Ishikawa (cell line): ENCODE results near the gene TSN.

ENCODE experiments used
- EP300 ChIP-seq: IDR thresholded peaks from 2 replicates; pipeline ENCODE4 v1.6.1; 2012; ENCODE audit warnings: borderline replicate concordance
- TAF1 ChIP-seq: IDR thresholded peaks from 2 replicates; pipeline ENCODE4 v1.6.1; 2012; ENCODE audit warnings: low read depth, mild to moderate bottlenecking

DNA sequence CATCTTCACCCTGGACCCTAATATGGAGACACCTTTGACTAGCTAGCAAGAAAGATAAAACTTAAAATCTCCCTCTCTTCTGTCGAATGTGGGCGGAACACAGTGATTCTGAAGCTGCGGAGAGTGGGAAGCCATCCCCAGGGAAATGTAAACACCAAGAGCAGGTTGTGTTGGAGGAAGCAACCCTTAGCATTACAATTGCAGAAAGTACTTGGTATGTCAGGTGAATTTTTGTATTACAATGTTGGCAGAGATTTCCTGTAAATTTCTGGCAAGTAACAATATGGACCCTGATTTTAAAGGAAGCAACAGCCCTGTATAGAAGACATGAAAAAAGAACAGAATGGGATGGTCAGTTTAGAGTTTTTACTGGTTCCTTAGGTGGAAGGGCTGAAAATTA, 35.8 kb downstream of the TSN start:
- TF ChIP-seq TAF1 (no peak), EP300 (no peak)
